ENCODE measurements around the gene KSR2. TPM values are rescaled to one million over a fixed set of nuclear protein-coding genes. Genes with fewer than 3 reads are reported as not detected.

Gene KSR2
- total and polyA plus RNA-seq, 2 donors (not counting 3 experiments of a cell fraction or from before 2014, with no cell fraction given), result 2.1 to 5.2 TPM

DNA sequence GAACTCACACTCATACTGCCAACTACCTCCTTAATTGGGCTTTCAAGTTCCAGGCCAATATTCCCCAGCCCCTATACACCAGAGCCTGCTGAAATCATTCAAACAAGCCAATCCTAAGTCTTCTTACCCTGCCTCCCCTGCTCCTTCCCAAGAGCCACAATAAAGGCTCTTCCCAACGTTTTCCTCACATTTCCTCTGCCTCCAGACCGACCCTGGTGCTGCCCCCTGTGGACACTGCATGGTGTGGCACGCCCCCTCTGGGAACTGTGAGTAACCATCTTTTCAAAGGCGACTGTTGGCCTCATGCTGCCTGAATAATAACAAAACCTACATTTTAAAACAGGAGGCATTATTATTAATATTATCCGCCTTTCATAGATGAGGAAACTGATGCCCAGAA lies 495.8 kb downstream of the KSR2 start:
- TF ChIP-seq JUN (IDR thresholded peaks at IDR 0.05; ENCODE audit: borderline replicate concordance, insufficient read depth, insufficient read length, low read depth) (no peak), FOS (IDR thresholded peaks at IDR 0.05; ENCODE audit: borderline replicate concordance, insufficient read depth, low read length) (no peak), POLR2AphosphoS5 (IDR thresholded peaks at IDR 0.05; ENCODE audit: insufficient read depth, low read depth, low read length) (no peak)
- TF ChIP-seq, protein P1, sequence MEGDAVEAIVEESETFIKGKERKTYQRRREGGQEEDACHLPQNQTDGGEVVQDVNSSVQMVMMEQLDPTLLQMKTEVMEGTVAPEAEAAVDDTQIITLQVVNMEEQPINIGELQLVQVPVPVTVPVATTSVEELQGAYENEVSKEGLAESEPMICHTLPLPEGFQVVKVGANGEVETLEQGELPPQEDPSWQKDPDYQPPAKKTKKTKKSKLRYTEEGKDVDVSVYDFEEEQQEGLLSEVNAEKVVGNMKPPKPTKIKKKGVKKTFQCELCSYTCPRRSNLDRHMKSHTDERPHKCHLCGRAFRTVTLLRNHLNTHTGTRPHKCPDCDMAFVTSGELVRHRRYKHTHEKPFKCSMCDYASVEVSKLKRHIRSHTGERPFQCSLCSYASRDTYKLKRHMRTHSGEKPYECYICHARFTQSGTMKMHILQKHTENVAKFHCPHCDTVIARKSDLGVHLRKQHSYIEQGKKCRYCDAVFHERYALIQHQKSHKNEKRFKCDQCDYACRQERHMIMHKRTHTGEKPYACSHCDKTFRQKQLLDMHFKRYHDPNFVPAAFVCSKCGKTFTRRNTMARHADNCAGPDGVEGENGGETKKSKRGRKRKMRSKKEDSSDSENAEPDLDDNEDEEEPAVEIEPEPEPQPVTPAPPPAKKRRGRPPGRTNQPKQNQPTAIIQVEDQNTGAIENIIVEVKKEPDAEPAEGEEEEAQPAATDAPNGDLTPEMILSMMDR (IDR thresholded peaks at IDR 0.05; ENCODE audit: extremely low read depth in 1 of 2, insufficient read depth in 1 of 2, low read depth in 1 of 2, low read length in 2 of 2), result peak; percentile 56 to 60
- Histone ChIP-seq H4K20me1 (replicated peaks; ENCODE audit: control insufficient read depth, extremely low read depth, insufficient read depth, low read length) (no peaks in the 10 kb centered on the region), H3K4me2 (ENCODE audit: insufficient read depth, low read length) (no peak overlapping the region), H3K36me3 (ENCODE audit: control insufficient read depth in 2 of 2, extremely low read depth in 1 of 2, insufficient read depth in 2 of 2, low read length in 2 of 2) (no peaks in the 10 kb centered on the region), H3K4me3 (replicated peaks in 1 of 3; ENCODE audit: insufficient read depth in 1 of 3, low read depth in 1 of 3, low read length in 3 of 3) (no peak overlapping the region), H3K4me1 (ENCODE audit: control insufficient read depth, extremely low read depth, insufficient read depth, low read length) (no peaks in the 10 kb centered on the region), H3K9me1 (replicated peaks; ENCODE audit: control insufficient read depth, extremely low read depth, insufficient read depth, low read length) (no peaks in the 10 kb centered on the region), H2AFZ (ENCODE audit: low read depth, low read length) (no peak overlapping the region), H3K27me3 (ENCODE audit: control insufficient read depth in 2 of 2, insufficient read depth in 2 of 2, low read length in 2 of 2) (no peaks in the 10 kb centered on the region), H3K9me3 (replicated peaks; ENCODE audit: control insufficient read depth, insufficient read depth, low read length) (no peaks in the 10 kb centered on the region), H3K79me2 (ENCODE audit: control insufficient read depth, insufficient read depth, low read length) (no peaks in the 10 kb centered on the region), H3K9ac (replicated peaks; ENCODE audit: extremely low read depth, insufficient read depth, low read length) (no peak overlapping the region), H3K27ac (ENCODE audit: insufficient read depth, low read depth, low read length) (no peak overlapping the region)
- ChIA-PET POLR2A (no interaction called here), CTCF (no interaction called here)
- no TSS peak for BruUV-seq (replicated peaks)
- intact Hi-C loops (cut with micrococcal nuclease) (loop anchor here (1.0 to 10.0 kb wide), 2 partner anchors 106 to 362 kb away; no protein-coding TSS in a partner anchor), dilution Hi-C loops (cut with MboI; ENCODE audit: extremely low pct_ligation_motif_present, low sequenced_read_pairs) (no loop called here)
- peak; percentile 16 for DNase-seq (ENCODE audit: low read depth, low spot score)
- no peak for FAIRE-seq

DNA sequence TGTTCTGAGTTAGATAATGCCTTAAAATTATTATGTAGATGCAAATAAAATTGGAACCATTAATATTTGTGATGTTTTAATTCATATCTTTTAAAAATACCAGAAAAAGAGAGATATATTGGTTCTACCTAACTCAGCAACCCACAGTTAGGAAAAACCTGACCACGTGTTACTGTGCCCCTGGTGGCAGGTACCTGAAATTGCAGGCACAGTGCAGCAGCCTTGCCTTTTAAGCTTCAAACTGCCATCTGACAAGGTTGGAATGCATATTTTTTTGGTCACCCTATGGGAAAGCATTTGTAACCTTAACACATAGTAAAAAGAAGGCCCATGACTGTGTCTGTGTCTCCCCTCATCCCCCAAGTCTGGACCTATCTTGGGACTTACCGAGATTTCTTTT lies 498.0 kb downstream of the KSR2 start:
- POLR2A ChIA-PET, result no interaction called here
- H3K27ac ChIP-seq (ENCODE audit: insufficient read depth, low read depth, low read length), result no peak overlapping the region
- no peaks in the 10 kb centered on the region for H3K27me3 ChIP-seq (ENCODE audit: control insufficient read depth in 2 of 2, insufficient read depth in 2 of 2, low read length in 2 of 2)
- H3K36me3 ChIP-seq (ENCODE audit: control insufficient read depth in 2 of 2, extremely low read depth in 1 of 2, insufficient read depth in 2 of 2, low read length in 2 of 2), result no peaks in the 10 kb centered on the region
- H3K9ac ChIP-seq (replicated peaks; ENCODE audit: extremely low read depth, insufficient read depth, low read length), result no peak overlapping the region
- dilution Hi-C loops (cut with MboI; ENCODE audit: extremely low pct_ligation_motif_present, low sequenced_read_pairs), result no loop called here
- no peaks in the 10 kb centered on the region for H3K79me2 ChIP-seq (ENCODE audit: control insufficient read depth, insufficient read depth, low read length)
- H4K20me1 ChIP-seq (replicated peaks; ENCODE audit: control insufficient read depth, extremely low read depth, insufficient read depth, low read length), result no peaks in the 10 kb centered on the region
- H3K4me2 ChIP-seq (ENCODE audit: insufficient read depth, low read length), result no peak overlapping the region
- intact Hi-C loops (cut with micrococcal nuclease), result loop anchor here (10.0 kb wide), 1 partner anchor 364 kb away; no protein-coding TSS in a partner anchor
- H2AFZ ChIP-seq (ENCODE audit: low read depth, low read length), result no peak overlapping the region
- FAIRE-seq, result no peak
- no peak for DNase-seq (ENCODE audit: low read depth, low spot score)
- CTCF ChIA-PET, result no interaction called here
- BruUV-seq (replicated peaks), result no TSS peak
- no peaks in the 10 kb centered on the region for H3K4me1 ChIP-seq (ENCODE audit: control insufficient read depth, extremely low read depth, insufficient read depth, low read length)
- no peak overlapping the region for H3K4me3 ChIP-seq (replicated peaks in 1 of 3; ENCODE audit: insufficient read depth in 1 of 3, low read depth in 1 of 3, low read length in 3 of 3)
- no peaks in the 10 kb centered on the region for H3K9me3 ChIP-seq (replicated peaks; ENCODE audit: control insufficient read depth, insufficient read depth, low read length)
- TF ChIP-seq, protein P1 (IDR thresholded peaks at IDR 0.05; ENCODE audit: extremely low read depth in 1 of 2, insufficient read depth in 1 of 2, low read depth in 1 of 2, low read length in 2 of 2), result peak; percentile 29 to 45
- no peak for TF ChIP-seq EZH2 (IDR thresholded peaks at IDR 0.05; ENCODE audit: borderline replicate concordance, low read depth, low read length, severe bottlenecking)
- no peaks in the 10 kb centered on the region for H3K9me1 ChIP-seq (replicated peaks; ENCODE audit: control insufficient read depth, extremely low read depth, insufficient read depth, low read length)

All from endothelial cell of umbilical vein (primary cell).